ENCODE measurements around the gene GCKR. TPM values are rescaled to one million over a fixed set of nuclear protein-coding genes. Genes with fewer than 3 reads are reported as not detected.
A peak's percentile ranks its signal among the peaks of the same experiment; 100 is the strongest.

The GCKR gene
- total and polyA plus RNA-seq, 2 of the 13 experiments (the other 11 are each of a cell fraction or from before 2014, with no cell fraction given): 15.2 to 48.3 TPM

- TF ChIP-seq PRDM4 (CRISPR knock-in tag; IDR thresholded peaks at IDR 0.05; ENCODE audit: borderline replicate concordance) (no peak), ZFP37 (CRISPR knock-in tag; IDR thresholded peaks at IDR 0.05; ENCODE audit: borderline replicate concordance) (no peak), ZNF777 (CRISPR knock-in tag; IDR thresholded peaks at IDR 0.05) (no peak), ZNF24 (IDR thresholded peaks at IDR 0.05) (no peak), ZBTB7B (CRISPR knock-in tag; IDR thresholded peaks at IDR 0.05) (0 out of 2 replicates have a peak, but pooled peaks have one; percentile 29), ZNF678 (CRISPR knock-in tag; IDR thresholded peaks at IDR 0.05) (no peak), ZNF746 (CRISPR knock-in tag; IDR thresholded peaks at IDR 0.05) (0 out of 2 replicates have a peak, but pooled peaks have one; percentile 55), ARID3A (IDR thresholded peaks at IDR 0.05; ENCODE audit: low read depth, low read length) (no peak), ZNF576 (CRISPR knock-in tag; IDR thresholded peaks at IDR 0.05) (no peak), RBFOX2 (IDR thresholded peaks at IDR 0.05; ENCODE audit: low read depth, low read length) (no peak), ZNF660 (CRISPR knock-in tag; IDR thresholded peaks at IDR 0.05; ENCODE audit: borderline replicate concordance, low read depth) (no peak), ATF1 (CRISPR knock-in tag; IDR thresholded peaks at IDR 0.05) (no peak), ZBTB39 (CRISPR knock-in tag; IDR thresholded peaks at IDR 0.05) (no peak), MTF1 (CRISPR knock-in tag; IDR thresholded peaks at IDR 0.05) (no peak), ZNF431 (CRISPR knock-in tag; IDR thresholded peaks at IDR 0.05; ENCODE audit: borderline replicate concordance, low read depth) (no peak), ZNF138 (CRISPR knock-in tag; IDR thresholded peaks at IDR 0.05; ENCODE audit: low read depth) (no peak), ATF7-NPFF (CRISPR knock-in tag; IDR thresholded peaks at IDR 0.05; ENCODE audit: low read depth) (no peak), CAMTA2 (CRISPR knock-in tag; IDR thresholded peaks at IDR 0.05; ENCODE audit: borderline replicate concordance) (no peak), ZSCAN22 (CRISPR knock-in tag; IDR thresholded peaks at IDR 0.05) (no peak), ARNT2 (CRISPR knock-in tag; IDR thresholded peaks at IDR 0.05; ENCODE audit: low read depth) (no peak), ZNF619 (CRISPR knock-in tag; IDR thresholded peaks at IDR 0.05) (no peak), ZFP36L2 (CRISPR knock-in tag; IDR thresholded peaks at IDR 0.05) (no peak), ZBTB7A (CRISPR knock-in tag; IDR thresholded peaks at IDR 0.05) (no peak), THAP8 (CRISPR knock-in tag; IDR thresholded peaks at IDR 0.05; ENCODE audit: borderline replicate concordance) (no peak)
Observed at GRCh38 chr2:27518113-27518781, 21.6 kb downstream of the GCKR start (continued).

Measured in HepG2 (cell line).